Measurements from ENCODE around the gene LMNB1.
A peak's percentile ranks its signal among the peaks of the same experiment; 100 is the strongest.
"Not testable (repeated sequence)": the region's sequence is repeated elsewhere in the genome, so short reads cannot be mapped to it uniquely, and the experiment has no call there.

LMNB1 gene, protein sequence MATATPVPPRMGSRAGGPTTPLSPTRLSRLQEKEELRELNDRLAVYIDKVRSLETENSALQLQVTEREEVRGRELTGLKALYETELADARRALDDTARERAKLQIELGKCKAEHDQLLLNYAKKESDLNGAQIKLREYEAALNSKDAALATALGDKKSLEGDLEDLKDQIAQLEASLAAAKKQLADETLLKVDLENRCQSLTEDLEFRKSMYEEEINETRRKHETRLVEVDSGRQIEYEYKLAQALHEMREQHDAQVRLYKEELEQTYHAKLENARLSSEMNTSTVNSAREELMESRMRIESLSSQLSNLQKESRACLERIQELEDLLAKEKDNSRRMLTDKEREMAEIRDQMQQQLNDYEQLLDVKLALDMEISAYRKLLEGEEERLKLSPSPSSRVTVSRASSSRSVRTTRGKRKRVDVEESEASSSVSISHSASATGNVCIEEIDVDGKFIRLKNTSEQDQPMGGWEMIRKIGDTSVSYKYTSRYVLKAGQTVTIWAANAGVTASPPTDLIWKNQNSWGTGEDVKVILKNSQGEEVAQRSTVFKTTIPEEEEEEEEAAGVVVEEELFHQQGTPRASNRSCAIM

DNA sequence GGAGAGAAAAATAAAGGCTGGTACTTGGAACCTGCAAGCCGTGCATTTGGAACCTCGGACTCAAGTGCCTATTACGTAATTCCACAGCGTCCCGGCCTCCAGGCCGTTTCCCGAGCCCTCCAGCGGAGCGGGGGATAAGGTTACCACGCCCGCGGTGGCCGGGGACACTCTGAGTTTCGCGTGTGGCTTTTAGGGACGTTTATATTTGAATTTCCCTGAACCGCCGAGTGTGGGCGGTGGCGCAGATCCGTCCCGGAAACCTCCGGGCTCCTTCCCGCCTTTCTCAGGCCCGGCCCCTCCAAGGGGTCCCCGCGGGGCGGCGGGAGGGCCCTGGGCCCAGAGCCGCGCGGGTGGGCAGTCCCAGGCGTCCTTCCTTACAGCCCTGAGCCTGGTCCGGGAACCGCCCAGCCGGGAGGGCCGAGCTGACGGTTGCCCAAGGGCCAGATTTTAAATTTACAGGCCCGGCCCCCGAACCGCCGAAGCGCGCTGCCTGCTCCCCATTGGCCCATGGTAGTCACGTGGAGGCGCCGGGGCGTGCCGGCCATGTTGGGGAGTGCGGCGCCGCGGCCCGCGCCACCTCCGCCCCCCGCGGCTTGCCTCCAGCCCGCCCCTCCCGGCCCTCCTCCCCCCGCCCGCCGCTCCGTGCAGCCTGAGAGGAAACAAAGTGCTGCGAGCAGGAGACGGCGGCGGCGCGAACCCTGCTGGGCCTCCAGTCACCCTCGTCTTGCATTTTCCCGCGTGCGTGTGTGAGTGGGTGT lies at the start of gene LMNB1:
Gene LMNB1, plus strand, starts transcription at position 638 of the 758 bp plus-strand sequence. CDS start 373 bp downstream, outside the sequence.
- DNase-seq, result peak; percentile 78

DNA sequence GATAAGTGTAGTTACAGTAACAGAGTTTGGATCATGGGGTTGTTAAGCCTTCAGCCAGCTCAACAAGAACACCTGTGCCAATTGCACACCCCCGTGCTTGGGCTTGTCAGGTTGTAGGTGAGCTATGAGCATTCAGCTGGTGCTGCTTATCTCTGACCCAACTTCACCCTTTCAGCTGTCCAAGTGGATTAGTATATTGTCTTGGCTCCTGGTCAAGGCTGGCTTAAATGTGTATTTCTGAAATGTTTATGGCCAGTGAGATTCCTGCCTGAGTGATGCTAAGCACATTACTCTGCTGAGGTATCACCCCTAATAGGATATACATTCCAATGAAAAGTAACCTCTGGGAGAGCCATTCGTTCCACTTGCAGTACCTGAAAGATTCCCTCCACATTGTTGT lies 44.2 kb upstream of the LMNB1 start:
- no peak for DNase-seq

DNA sequence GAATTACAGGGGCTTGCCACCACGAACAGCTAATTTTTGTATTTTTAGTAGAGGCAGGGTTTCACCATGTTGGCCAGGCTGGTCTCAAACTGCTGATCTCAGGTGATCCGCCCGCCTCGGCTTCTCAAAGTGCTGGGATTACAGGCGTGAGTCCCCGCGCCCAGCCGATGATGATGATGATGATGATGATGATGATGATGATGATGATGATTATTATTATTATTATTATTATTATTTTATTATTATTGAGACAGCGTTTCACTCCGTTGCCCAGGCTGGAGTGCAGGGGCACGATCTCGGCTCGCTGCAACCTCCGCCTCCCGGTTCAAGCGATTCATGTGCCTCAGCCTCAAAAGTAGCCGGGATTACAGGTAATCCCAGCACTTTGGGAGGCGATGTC lies 42.4 kb upstream of the LMNB1 start:
- DNase-seq, result not testable (repeated sequence)

DNA sequence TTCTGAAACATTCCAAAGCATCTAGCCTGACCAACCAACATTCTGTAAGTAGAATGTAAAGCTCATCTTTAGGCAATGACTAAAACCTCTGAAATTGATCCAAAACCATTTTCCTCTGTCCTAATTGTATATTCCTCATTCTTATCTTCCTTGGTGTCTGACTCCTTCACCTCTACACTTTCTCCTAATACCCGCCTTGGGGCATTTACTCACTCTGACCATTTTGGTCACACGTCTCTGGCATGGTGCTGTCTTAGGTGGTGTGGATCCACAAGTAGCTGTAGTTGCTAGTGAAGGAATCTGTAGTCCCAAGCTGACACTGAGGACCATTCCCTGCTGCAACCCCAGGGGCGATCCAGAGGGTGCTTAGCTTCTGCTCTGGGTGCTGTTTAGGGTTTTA lies 40.8 kb upstream of the LMNB1 start:
- DNase-seq, result no peak

DNA sequence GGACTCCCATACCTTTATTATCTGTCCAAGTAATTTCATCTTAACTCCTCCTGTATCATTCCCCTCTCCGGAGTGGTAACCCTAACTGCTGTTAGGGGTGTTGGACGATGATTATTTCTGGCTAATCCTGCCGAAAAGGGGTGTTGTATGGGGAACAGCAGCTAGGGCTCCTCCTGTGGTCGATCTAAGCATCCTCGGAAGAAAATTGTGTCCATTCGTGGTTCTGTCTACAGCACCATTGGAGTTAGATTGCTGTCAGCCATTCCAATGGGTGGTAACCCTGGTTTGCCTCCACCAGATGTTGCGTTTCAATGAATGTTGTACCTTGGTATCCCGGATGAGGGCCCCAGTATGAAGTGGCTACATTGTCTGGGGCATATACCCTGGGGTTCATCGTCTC lies 35.6 kb upstream of the LMNB1 start:
- no peak for DNase-seq

DNA sequence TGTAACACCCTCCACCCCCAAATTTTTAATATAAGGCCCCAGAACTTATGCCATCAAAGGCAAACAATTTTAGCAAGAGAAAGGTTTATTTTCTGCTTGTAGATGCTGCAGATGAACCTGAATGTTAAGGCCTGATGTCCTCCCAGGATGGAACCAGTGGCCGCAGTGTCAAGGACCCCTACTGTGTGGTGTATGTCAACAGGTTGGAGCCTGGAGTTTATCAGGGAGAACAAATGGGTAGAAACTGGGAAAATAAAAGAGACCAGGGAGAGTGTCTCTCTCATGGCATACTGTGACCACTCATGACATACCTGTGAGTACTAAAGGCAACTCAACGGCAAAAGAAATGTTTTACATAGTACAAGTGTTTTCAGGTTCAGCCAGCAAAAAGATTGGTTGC lies 34.5 kb upstream of the LMNB1 start:
- DNase-seq, result no peak

DNA sequence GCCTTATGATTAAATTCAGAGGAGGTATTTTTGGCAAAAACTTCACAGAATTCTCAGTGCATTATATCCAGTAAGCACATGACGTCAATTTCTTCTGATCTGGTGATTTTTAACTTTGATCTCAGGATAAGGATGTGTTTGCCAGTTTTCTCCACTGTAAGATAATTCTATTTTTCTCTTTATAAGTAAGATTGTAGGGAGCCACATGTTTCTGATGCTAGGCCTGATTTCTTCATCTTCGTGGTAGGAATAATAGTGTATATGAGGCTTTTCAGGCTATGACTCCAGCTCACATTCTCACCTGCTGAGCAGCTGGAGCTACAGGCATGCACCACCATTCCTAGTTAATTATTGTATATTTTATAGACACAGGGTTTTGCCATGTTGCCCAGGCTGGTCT lies 32.1 kb upstream of the LMNB1 start:
- DNase-seq, result no peak

DNA sequence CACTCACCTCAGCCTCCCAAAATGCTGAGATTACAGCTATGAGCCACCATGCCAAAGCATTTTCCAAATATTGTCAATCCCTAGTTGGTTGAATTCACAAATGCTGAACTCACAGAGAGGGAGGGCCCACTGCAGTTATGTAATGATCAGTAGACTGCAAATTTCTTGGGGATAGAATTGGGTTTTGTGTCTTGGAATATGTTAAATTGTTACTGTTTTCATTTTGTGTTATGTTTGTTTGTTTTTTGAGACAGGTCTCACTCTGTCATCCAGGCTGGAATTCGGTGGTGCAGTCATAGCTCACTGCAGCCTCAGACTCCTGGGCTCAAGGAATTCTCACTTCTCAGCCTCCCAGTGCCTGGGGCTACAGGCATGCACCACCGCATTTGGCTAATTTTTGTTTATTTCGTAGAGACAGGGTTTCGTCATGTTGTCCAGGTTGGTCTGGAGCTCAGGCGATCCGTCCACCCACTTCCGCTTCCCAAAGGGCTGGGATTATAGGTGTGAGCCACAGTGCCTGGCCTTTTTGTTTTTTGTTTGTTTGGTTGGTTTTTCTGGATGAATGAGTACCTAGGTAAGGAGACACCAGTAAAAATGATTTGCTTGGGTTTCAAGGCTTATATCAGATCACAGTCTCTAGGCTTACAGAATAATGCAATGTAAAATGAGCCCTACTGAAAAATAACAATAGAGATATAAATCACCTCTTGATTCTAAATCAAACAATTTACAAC lies 31.5 kb upstream of the LMNB1 start:
- no peak for DNase-seq

DNA sequence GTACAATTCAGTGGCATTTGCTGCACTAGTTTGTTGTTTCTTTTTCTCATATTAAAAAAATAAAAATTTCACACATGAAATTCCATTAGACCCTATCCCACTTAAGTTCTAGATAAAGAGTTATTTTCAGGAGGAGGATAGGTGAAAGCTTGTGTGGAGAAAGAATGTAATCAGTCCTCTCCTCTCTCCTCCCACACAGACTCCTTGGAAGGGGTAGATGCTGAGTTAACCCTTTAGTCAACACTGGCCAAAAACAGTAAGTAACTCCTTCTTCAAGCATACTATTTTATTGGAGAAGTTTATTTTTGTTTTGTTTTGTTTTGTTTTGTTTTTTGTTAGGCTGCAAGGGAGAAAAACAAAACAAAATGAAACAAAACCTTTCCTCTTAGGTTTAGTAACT lies 30.6 kb upstream of the LMNB1 start:
- no peak for DNase-seq

DNA sequence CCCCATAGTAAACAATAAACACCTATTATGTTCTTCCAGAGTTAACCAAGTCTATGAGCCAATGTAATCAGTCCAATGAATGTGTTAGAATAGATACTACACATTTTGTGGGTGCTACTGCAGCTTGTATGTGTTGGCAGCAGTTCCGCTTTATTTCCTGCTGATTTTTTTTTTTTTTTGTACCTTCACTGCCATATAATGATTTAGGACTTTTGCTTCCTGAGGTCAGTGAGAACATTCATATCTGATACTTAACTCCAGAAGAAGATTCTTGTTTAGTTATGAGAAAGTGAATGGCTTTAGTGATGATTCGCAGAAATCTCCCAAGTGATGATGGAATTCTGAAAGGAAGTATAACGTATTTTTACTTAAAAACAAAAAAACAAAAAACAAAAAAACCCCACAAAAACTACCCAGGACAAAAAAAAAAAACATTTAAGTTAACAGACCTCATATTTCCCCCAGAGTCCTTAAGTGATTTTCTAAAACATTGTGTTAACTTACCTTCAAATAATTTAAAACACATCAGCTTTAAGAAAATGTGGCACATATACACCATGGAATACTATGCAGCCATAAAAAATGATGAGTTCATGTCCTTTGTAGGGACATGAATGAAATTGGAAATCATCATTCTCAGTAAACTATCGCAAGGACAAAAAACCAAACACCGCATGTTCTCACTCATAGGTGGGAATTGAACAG lies 24.7 kb upstream of the LMNB1 start:
- DNase-seq, result no peak

DNA sequence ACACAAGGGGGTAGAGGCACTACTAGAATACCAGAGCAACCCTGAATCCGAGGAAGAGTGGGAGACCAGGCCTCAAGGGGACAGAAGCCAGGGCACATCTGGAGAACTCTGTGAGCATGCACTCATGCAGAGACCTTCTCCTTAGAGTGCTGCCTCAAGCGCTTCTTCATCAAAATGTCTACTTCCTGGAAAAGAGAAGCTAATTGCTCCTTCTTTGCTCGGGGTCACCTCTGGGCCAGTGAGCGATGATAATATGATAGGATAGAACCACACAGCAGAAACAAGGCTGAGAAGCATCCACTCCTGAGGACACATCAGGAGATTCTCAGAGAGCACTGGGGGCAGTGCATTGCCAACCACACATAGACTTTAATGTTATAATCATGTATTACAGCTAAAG lies 23.7 kb upstream of the LMNB1 start:
- DNase-seq, result no peak

DNA sequence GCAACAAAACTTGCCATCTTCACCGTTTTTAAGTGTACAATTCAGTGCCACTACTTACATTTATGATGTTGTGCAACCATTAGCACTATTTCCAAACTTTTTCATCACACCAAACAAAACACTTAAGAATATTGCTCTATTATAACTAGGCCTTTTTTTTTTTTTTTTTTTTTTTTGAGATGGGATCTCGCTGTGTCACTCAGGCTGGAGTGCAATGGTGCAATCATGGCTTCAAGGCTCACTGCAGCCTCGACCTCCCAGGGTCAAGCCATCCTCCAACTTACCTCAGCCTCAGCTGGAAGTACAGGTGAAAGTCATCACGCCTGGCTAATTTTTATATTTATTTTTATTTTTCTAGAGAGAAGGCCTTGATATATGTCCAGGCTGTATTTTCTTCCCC lies 22.3 kb upstream of the LMNB1 start:
- no peak for DNase-seq

DNA sequence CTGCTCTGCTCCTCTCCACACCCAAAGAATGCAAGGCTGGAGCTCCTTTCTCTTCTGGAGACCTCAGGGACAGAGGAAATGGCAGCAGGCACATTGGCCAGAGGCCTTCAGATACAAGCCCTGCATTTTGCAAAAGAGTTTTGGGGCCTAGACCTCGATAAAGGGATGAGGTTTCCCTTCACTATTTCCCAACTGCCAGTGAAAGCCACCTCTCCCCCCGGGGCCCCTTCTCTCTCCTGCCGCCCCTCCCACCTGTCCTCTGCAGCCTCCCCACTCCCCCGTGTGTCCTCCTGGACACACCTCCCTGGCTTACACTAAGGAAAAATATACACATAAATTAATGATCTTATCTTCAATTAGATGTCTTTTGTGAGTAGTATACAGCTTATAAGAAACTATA lies 21.3 kb upstream of the LMNB1 start:
- DNase-seq, result no peak

DNA sequence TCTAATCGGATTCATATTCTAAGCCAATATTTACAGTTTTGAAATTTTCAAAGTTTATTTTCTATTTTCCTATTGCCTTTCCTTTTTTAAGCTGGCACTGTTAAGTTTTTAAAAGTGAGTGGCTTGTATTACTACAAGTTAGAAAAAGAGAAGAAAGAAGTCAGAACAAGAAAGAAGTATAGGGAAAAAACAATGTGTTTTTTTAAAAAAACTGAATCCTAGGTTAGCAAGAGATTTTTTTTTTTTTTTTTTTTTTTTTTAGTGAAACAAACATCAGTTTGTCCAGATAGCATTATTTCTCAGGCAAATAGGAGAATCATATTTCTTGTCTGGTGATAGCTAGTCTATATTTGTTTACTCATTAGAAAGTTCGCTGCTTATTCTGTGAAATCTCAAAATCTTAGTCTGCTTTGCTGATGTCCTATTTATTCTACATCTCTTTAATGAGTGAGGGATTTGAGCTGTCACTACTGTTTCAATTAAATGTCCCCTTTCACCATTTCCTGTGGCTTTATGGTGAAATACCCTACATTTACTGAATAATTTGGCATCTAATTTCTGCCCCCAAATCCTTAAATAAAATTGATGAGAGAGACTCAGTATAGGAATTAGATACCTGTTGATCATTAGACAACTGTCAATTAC lies 19.1 kb upstream of the LMNB1 start:
- DNase-seq, result no peak

DNA sequence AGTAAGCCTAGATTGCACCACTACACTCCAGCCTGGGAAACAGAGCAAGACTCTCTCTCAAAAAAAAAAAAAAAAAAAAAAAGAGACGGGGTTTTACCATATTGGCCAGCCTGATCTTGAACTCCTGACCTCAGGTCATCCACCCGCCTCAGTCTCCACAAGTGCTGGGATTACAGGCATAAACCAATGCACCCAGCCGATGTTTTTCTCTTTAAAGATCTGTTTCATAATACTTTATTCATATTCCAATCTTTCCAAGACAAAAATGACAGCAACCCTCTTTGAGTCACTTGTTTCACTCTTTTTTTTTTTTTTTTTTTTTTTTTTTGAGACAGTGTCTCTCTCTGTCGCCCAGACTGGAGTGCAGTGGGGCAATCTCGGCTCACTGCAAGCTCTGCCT lies 13.6 kb upstream of the LMNB1 start:
- DNase-seq, result no peak

DNA sequence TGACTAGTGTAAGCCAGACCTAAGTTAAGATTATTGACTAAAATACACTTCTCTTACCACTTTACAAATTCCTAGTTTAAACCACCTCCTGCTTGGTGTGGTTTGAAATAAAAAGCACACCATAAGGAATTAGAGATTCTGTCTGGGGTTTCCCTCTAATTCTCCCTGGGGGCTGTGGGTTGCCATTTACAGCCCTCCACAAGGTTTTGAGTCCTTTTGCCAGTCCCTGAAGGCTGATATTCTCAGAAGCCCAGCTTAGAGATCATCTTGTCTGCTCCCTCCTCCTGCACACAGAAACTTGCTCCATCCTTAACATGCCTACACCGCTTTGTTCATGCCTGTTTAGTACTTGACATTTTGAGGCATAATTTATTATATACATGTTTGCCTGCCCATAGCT lies 7.2 kb upstream of the LMNB1 start:
- DNase-seq, result no peak

DNA sequence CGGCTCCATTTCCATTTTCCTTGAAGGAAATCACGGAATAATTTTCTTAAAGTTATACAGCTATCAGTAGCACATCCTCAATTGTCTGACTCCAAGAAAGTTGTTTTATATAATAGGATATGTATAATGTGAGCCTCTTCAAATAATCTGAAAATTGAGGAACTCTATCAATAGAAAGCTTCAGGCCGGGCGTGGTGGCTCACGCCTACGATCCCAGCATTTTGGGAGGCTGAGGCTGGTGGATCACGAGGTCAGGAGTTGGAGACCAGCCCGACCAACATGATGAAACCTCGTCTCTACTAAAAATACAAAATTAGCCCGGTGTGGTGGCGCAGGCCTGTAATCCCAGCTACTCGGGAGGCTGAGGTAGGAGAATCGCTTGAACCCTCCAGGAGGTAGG lies 3.4 kb upstream of the LMNB1 start:
- not testable (repeated sequence) for DNase-seq

DNA sequence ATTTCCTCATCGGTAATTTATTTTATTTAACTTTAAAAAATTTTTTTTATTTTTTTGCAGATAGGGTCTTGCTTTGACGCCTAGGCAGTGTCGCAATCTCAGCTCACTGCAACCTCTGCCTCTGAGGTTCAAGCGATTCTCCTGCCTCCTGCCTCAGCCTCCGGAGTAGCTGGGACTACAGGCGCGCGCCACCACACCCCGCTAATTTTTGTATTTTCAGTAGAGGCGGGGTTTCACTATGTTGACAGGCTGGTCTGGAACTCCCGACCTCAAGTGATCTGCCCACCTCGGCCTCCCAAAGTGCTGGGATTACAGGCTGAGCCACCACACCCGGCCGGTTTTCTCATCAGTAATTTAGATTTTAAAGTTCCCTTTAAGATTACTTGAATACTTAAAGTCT lies 2.3 kb upstream of the LMNB1 start:
- not testable (repeated sequence) for DNase-seq

DNA sequence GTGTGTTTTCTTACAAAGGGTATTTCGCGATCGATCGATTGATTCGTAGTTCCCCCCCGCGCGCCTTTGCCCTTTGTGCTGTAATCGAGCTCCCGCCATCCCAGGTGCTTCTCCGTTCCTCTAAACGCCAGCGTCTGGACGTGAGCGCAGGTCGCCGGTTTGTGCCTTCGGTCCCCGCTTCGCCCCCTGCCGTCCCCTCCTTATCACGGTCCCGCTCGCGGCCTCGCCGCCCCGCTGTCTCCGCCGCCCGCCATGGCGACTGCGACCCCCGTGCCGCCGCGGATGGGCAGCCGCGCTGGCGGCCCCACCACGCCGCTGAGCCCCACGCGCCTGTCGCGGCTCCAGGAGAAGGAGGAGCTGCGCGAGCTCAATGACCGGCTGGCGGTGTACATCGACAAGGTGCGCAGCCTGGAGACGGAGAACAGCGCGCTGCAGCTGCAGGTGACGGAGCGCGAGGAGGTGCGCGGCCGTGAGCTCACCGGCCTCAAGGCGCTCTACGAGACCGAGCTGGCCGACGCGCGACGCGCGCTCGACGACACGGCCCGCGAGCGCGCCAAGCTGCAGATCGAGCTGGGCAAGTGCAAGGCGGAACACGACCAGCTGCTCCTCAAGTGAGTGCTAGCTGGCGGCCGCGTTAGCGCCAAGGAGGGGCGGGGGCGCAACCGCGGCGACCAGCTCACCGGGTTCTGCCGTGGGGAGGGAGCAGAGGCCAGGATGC lies 480 bp downstream of the LMNB1 start:
- DNase-seq, result no peak

DNA sequence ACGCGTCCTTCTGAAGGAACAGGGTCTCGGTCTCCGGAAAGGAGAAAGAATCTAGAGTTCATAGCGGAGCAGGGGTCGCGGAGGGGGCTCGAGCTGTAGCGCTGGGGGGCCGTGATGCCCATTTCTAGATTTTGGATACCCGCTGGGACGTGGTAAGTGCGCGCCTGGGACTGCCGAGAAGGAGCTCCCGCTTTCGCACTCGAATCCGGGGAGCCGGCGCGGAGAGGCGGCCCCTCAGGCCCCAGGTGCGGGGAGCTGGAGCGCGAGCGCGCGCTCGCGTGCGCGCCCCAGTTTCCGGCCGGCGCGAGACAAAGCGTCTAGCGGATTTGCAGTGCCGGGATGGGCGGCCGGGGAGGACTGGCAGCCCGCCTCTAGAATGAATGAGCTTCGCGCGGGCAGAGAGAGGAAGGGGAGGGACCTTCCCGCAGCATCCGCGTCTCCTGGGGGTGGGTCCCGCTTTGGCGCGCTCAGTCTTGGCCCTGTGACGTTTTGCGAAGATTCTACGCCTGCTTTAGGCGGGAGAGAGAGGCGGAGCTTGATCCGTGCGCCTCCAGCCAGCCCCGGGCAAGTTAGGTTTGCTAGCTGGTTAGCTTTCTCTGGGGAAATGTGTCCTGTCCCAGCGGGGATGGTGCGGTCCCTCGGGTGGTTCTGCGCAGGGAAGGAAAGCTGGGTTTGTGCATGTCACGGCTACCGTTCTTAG lies 1.2 kb downstream of the LMNB1 start:
- DNase-seq, result peak; percentile 87

Data from NCI-H1694 (cell line).